Heart right ventricle (tissue), 16 donors: ENCODE results near the gene UBE2D3. TPM values are rescaled to one million over a fixed set of nuclear protein-coding genes. Genes with fewer than 3 reads are reported as not detected.
"Not testable (repeated sequence)": the region's sequence is repeated elsewhere in the genome, so short reads cannot be mapped to it uniquely, and the experiment has no call there.

Source experiments
- ATAC-seq, 8 donors: fragments of 200-7000 bp; cut with Tn5 transposase; one replicate each; pipeline ENCODE4 v1.9.1; 2020; ENCODE audit warnings: mild to moderate bottlenecking in 8 of 8, moderate library complexity in 8 of 8, moderate number of reproducible peaks in 1 of 8
- DNase-seq, 2 donors: peaks; one replicate each; pipeline ENCODE4 v3.0.0-alpha.2; 2020
- H3K27ac ChIP-seq, 10 donors: fragments of 200-600 bp; sonication (generic) in 2 of 10; one replicate each; pipeline versions ENCODE4 v1.5.0 to v1.8.0; 2020 to 2022; ENCODE audit warnings: mild to moderate bottlenecking in 3 of 10
- H3K27me3 ChIP-seq, 7 donors: fragments of 200-600 bp; one replicate each; pipeline ENCODE4 v1.8.0; 2021 to 2022; ENCODE audit warnings: mild to moderate bottlenecking in 2 of 7
- H3K36me3 ChIP-seq, 9 donors: fragments of 200-600 bp; sonication (generic) in 1 of 9; one replicate each; pipeline versions ENCODE4 v1.5.0 to v1.8.0; 2020 to 2022; ENCODE audit warnings: mild to moderate bottlenecking in 2 of 9
- H3K4me1 ChIP-seq, 9 donors: fragments of 200-600 bp; sonication (generic) in 1 of 9; one replicate each; pipeline versions ENCODE4 v1.5.0 to v1.8.0; 2020 to 2022; ENCODE audit warnings: mild to moderate bottlenecking in 4 of 9
- H3K4me3 ChIP-seq, 10 donors: fragments of 200-600 bp; sonication (generic) in 2 of 10; one replicate each; pipeline versions ENCODE4 v1.5.0 to v1.8.0; 2020 to 2022; ENCODE audit warnings: mild to moderate bottlenecking in 7 of 10, moderate library complexity in 2 of 10
- H3K9me3 ChIP-seq, 11 donors: fragments of 200-600 bp in 10 of 11; sonication (generic) in 2 of 11; one replicate each; pipeline versions ENCODE4 v1.5.0 to v1.8.0; 2013 to 2022; ENCODE audit warnings: mild to moderate bottlenecking in 2 of 11, control low read depth in 1 of 11, moderate library complexity in 1 of 11
- CTCF ChIP-seq, 9 donors: fragments of 200-600 bp; sonication (generic) in 2 of 9; IDR thresholded peaks; one replicate each; pipeline versions ENCODE4 v1.5.0 to v1.8.0; 2021 to 2022; ENCODE audit warnings: antibody characterized with exemption in 9 of 9, mild to moderate bottlenecking in 5 of 9, moderate library complexity in 1 of 9
- WGBS, 2 donors: extraction: QIAGEN DNeasy Blood & Tissue Kit; methylation state at CpG; one replicate each; pipeline ENCODE4 v1.1.7; 2013; ENCODE audit warnings: inconsistent platforms in 1 of 2; 5-methylcytosine and 5-hydroxymethylcytosine counted together
- intact Hi-C, 10 donors: fragments of 100-400 bp; cut with DNase I; formaldehyde crosslinking; loops; one replicate each; pipeline versions ENCODE4 v1.11.1 to v1.14.2; 2022
- polyA plus RNA-seq, 2 donors: library from polyadenylated mRNA; stranded (reverse); fragments of 200-250 nt; gene quantifications; one replicate each; pipeline ENCODE4 v1.2.3, GENCODE V29; 2013
- total RNA-seq, 10 donors: library from RNA; stranded (reverse); fragmentation: NEBNext Ultra II Directional in 3 of 10; extraction: Animal tissue kit (Norgen Biotek cat#: 25700) in 3 of 10; gene quantifications; one replicate each; pipeline versions ENCODE4 v1.2.1 to v1.2.4, GENCODE V29; 2021 to 2023
- donor health status: Arrhythmogenic right ventricular cardiomyopathy.
- donor health status: ischemic (EF 13 %, LVEDD 7.1; RV severe dilation, severe dysfunction).
- donor health status: healthy with polysubstance abuse.
- donor health status: DM: no; HTN: yes; CAD: no.
- donor health status: DM: no; HTN: no; CAD: no.
- donor health status: ischemic (EF 25% LVEDD 6.9; RV normal size, moderate dysfunction).
- donor health status: ischemic (EF 25% LVEDD 5.7; RV mildly dilated, moderate dysfunction).
- donor health status: healthy.
- donor health status: DM: yes; HTN: yes; CAD: no.
- donor health status: Ischemic cardiomyopathy.
- donor health status: ischemic (EF 35%, LVEDD 5.7; RV mildly dilated, moderate dysfunction).
- donor health status: nonischemic (EF 11% LVEDD 7.7; RV severe dilation, severe dysfunction).
- donor health status: DM: yes; HTN: yes; CAD: no.
- donor health status: PGD.
- donor health status: ischemic (EF 29% LVEDD 5.4; RV normal size, mild dysfunction).
- donor health status: nonischemic (EF 23%, LVEDD 6.1; RV moderate dilation, normal function).

The UBE2D3 gene
- total and polyA plus RNA-seq, 12 donors: 99.3 to 297 (median 247) TPM

- Histone ChIP-seq H3K27me3 (no peaks in the 10 kb centered on the region), H3K4me3 (peak within 1 kb of the TSS; percentile 49 to 82 (median 71)), H3K9me3 (no peaks in the 10 kb centered on the region), H3K4me1 (peaks cover 0 to 49% (median 19%) of the 10 kb centered on the region in 9 donors), H3K27ac (peak within 1 kb of the TSS; percentile 82 to 97 (median 92)), H3K36me3 (no peaks in the 10 kb centered on the region)
- intact Hi-C loops: loop anchor here in 9 of 10 donors (1.0 to 10.0 kb wide), 10 partner anchors 37 to 364 kb away; partner anchors contain the start of genes UBE2D3 (in 6 of the 9), SLC9B1 (in 4 of the 9), MANBA (in 1 of the 9) and NFKB1 (in 1 of the 9)
- 0% methylated on average over 69 to 71 of the region's 71 CpGs for WGBS, 2 donors
- peak in 1 of 9 donors; percentile 8 for TF ChIP-seq CTCF (IDR thresholded peaks at IDR 0.05)
- peak; percentile 97 to 100 (median 97) for ATAC-seq
- DNase-seq: peak; percentile 91 to 93
Observed at GRCh38 chr4:102868781-102869568, 41.6 kb upstream of the UBE2D3 start, which contains the start of gene CISD2. Gene CISD2 (plus strand): TSS chr4:102868992. CDS start chr4:102869085, 93 bp downstream.

DNA sequence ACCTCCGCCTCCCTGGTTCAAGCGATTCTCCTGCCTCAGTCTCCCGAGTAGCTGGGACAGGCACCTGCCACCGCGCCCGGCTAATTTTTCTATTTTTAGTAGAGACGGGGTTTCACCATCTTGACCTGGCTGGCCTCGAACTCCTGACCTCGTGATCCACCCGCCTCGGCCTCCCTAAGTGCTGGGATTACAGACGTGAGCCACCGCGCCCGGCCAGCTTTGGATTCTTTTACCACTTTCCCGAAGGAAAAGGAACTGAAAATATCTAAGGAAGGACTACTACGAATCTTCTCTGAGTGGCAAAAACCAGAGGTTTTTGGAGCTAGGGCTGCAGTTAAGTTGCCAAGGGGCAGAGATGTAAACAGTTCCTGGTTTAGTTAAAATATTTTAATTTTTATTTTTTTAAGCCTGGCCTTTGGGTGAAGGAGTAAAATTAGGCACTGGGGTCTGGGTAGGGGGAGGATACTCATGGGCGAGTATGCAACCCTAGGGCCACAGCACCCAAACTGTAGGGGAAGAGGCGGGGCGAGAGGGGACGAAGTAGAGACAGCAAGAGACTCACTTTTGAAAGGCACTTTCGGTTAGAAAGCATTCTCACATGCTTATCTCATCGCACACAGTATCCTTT lies 40.9 kb upstream of the UBE2D3 start:
- no peak for TF ChIP-seq CTCF (IDR thresholded peaks at IDR 0.05)
- 8 to 14% methylated on average over 23 of the region's 23 CpGs for WGBS, 2 donors
- H3K36me3 ChIP-seq: no peaks in the 10 kb centered on the region
- ATAC-seq (peak; percentile 44 to 70 (median 62)), DNase-seq (peak in 1 of 2 donors; percentile 23)
- no peaks in the 10 kb centered on the region for H3K27me3 ChIP-seq
- peaks cover 0 to 51% (median 19%) of the 10 kb centered on the region in 9 donors for H3K4me1 ChIP-seq
- peak overlapping the region; percentile 82 to 97 (median 92) for H3K27ac ChIP-seq
- H3K4me3 ChIP-seq: peak overlapping the region; percentile 49 to 82 (median 71)
- H3K9me3 ChIP-seq: no peaks in the 10 kb centered on the region
- intact Hi-C loops: loop anchor here in 9 of 10 donors (1.0 to 10.0 kb wide), 10 partner anchors 36 to 363 kb away; partner anchors contain the start of genes UBE2D3 (in 6 of the 9), SLC9B1 (in 4 of the 9), MANBA (in 1 of the 9) and NFKB1 (in 1 of the 9)

DNA sequence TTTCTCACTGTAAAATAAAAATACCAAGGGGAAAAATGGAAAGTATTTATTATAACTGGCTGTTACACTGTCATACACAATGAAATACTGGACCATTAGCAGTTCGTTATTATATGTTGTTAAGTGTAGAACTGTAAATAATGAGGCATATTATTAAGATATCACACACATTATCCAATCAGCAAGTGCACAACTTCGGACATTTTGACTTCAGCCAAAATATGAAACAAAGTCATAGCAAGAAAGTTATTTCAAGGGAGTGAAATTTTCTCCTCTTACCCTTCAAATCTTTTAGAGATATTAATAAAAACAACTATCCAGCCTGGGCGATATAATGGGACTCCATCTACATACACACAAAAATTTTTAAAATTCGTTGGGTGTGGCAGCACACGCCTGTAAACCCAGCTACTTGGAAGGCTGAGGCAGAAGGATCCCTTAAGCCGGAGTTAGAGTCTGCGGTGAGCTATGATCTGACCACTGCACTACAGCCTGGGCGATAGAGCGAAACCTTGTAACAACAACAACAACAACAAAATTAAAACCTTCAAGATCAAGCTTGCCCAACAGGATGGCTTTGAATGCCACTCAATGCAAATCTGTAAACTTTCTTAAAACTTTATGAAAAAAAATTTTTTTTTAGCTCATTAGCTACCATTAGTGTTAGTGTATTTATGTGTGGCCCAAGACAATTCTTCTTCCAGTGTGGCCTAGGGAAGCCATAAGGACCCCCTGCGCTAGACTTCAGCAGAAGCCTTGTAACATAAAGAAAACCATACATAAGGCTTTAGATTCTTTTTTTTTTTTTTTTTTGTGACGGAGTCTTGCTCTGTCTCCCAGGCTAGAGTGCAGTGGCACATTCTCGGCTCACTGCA lies 40.2 kb upstream of the UBE2D3 start:
- Histone ChIP-seq H3K36me3 (no peaks in the 10 kb centered on the region), H3K27ac (peak overlapping the region in 9 of 10 donors; percentile 90 to 97 (median 93)), H3K27me3 (no peaks in the 10 kb centered on the region), H3K4me1 (peaks cover 0 to 58% (median 19%) of the 10 kb centered on the region in 9 donors), H3K4me3 (peak overlapping the region; percentile 49 to 82 (median 71)), H3K9me3 (no peaks in the 10 kb centered on the region)
- no peak for ATAC-seq
- TF ChIP-seq CTCF (IDR thresholded peaks at IDR 0.05): no peak
- intact Hi-C loops: loop anchor here in 9 of 10 donors (1.0 to 10.0 kb wide), 10 partner anchors 35 to 363 kb away; partner anchors contain the start of genes UBE2D3 (in 6 of the 9), SLC9B1 (in 4 of the 9), MANBA (in 1 of the 9) and NFKB1 (in 1 of the 9)
- 85 to 90% methylated on average over 11 to 12 of the region's 12 CpGs for WGBS, 2 donors
- no peak for DNase-seq

DNA sequence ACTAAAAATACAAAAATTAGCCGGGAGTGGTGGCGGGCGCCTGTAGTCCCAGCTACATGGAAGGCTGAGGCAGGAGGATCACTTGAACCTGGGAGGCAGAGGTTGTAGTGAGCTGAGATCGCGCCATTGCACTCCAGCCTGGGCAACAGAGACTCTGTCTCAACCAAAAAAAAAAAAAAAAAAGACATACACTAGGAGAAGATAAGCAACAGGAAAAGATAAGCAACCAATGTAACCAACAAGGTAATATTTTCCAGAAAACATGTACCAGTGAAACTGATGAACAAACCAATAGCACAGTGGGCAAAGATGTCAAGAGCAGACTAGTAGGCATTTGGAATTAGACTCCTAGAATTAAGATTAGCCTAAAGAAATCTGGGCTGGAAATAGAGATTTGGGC lies 38.0 kb upstream of the UBE2D3 start:
- not testable (repeated sequence) for H3K27ac ChIP-seq, H3K27me3 ChIP-seq, ATAC-seq, DNase-seq, H3K36me3 ChIP-seq, H3K4me3 ChIP-seq, H3K9me3 ChIP-seq
- 99% methylated on average over 5 of the region's 5 CpGs for WGBS, 2 donors
- peaks cover 0 to 45% (median 18%) of the 10 kb centered on the region in 9 donors for H3K4me1 ChIP-seq
- intact Hi-C loops: loop anchor here in 7 of 10 donors (5.0 to 10.0 kb wide), 7 partner anchors 33 to 361 kb away; partner anchors contain the start of genes SLC9B1 (in 4 of the 7), UBE2D3 (in 2 of the 7), MANBA (in 1 of the 7) and NFKB1 (in 1 of the 7)
